Testis (tissue), 3 donors: ENCODE data around the gene PON2. TPM values are rescaled to one million over a fixed set of nuclear protein-coding genes. Genes with fewer than 3 reads are reported as not detected.

ENCODE experiments used
- DNase-seq: peaks from one replicate; pipeline ENCODE4 v3.0.0-alpha.2; 2019
- H3K27ac ChIP-seq, 2 donors: fragments of 200-600 bp; sonication (generic); one replicate each; pipeline ENCODE4 v1.5.1; 2019
- H3K27me3 ChIP-seq: fragments of 200-600 bp; sonication (generic); one replicate; pipeline ENCODE4 v1.5.1; 2019
- H3K36me3 ChIP-seq: fragments of 200-600 bp; sonication (generic); one replicate; pipeline ENCODE4 v1.5.1; 2017; ENCODE audit warnings: low read depth; ENCODE audit errors: missing control alignments
- H3K4me1 ChIP-seq: fragments of 200-600 bp; sonication (generic); one replicate; pipeline ENCODE4 v1.5.1; 2019
- H3K4me3 ChIP-seq, 2 donors: fragments of 200-600 bp; sonication (generic); one replicate each; pipeline ENCODE4 v1.5.1; 2017 to 2019
- H3K9me3 ChIP-seq: fragments of 200-600 bp; sonication (generic); one replicate; pipeline ENCODE4 v1.5.1; 2017
- POLR2A ChIP-seq: fragments of 450-650 bp; IDR thresholded peaks from one replicate; pipeline ENCODE4 v1.6.1; 2017; ENCODE audit warnings: antibody characterized with exemption, mild to moderate bottlenecking, moderate library complexity
- WGBS, 2 donors: methylation state at CpG; one replicate each; pipeline ENCODE4 v1.1.5; 2018; 5-methylcytosine and 5-hydroxymethylcytosine counted together
- intact Hi-C: fragments of 100-400 bp; cut with DNase I; formaldehyde crosslinking; loops from one replicate; pipeline ENCODE4 v1.15.1; 2023; ENCODE audit warnings: low total_unique reads
- polyA plus RNA-seq: library from polyadenylated mRNA; stranded (reverse); fragments of 350-450 nt; fragmentation: Illumina TruSeq; extraction: RNeasy Lipid Tissue Mini Kit (QIAGEN cat#74804); gene quantifications from one replicate; pipeline ENCODE4 v1.2.3, GENCODE V29; 2014; ENCODE audit warnings: low read depth, low replicate concordance; ENCODE audit not compliant: insufficient read depth
- total RNA-seq, 2 donors: library from RNA; depleted of rRNA; stranded (reverse); fragments of >200 nt; gene quantifications; one replicate each; pipeline ENCODE4 v1.2.3, GENCODE V29; 2016
- TF ChIP-seq, protein P1 (sequence below), 3 experiments: fragments of 450-650 bp in 2 of 3; fragments of 200-600 bp in 1 of 3; sonication (generic) in 1 of 3; IDR thresholded peaks; one replicate each; pipeline ENCODE4 v1.5.1; 2016 to 2019; ENCODE audit warnings: antibody characterized with exemption in 3 of 3, mild to moderate bottlenecking in 2 of 3, moderate library complexity in 1 of 3

PON2 gene
- total and polyA plus RNA-seq, 3 donors from 2014 or later = 53.4 to 138 (median 108) TPM

DNA sequence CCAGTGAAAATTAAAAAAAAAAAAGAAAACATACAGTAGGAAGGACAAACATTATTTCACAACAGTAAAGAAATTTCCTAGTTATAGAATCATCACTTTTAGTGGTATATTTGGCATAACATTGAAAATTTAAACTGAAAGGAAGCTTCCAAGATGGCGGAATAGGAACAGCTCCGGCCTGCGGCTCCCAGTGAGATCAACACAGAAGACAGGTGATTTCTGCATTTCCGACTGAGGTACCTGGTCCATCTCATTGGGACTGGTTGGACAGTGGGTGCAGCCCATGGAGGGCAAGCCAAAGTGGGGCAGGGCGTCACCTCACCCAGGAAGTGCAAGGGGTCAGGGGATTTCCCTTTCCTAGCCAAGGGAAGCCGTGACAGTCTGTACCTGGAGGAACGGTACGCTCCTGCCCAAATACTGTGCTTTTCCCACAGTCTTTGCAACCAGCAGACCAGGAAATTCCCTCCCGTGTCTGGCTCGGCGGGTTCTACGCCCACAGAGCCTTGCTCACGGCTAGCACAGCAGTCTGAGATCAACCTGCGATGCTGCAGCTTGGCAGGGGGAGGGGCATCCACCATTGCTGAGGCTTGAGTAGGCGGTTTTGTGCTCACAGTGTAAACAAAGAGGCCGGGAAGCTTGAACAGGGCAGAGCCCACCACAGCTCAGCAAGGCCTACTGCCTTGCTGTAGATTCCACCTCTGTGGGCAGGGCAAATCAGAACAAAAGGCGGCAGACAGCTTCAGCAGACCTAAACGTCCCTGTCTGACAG lies 58.0 kb downstream of the PON2 start:
- intact Hi-C loops = no loop called here
- no peak for DNase-seq
- H3K27ac ChIP-seq = no peak overlapping the region
- H3K36me3 ChIP-seq = no peaks in the 10 kb centered on the region
- no peaks in the 10 kb centered on the region for H3K27me3 ChIP-seq
- no peak overlapping the region for H3K4me3 ChIP-seq
- H3K4me1 ChIP-seq = no peaks in the 10 kb centered on the region
- TF ChIP-seq, protein P1, sequence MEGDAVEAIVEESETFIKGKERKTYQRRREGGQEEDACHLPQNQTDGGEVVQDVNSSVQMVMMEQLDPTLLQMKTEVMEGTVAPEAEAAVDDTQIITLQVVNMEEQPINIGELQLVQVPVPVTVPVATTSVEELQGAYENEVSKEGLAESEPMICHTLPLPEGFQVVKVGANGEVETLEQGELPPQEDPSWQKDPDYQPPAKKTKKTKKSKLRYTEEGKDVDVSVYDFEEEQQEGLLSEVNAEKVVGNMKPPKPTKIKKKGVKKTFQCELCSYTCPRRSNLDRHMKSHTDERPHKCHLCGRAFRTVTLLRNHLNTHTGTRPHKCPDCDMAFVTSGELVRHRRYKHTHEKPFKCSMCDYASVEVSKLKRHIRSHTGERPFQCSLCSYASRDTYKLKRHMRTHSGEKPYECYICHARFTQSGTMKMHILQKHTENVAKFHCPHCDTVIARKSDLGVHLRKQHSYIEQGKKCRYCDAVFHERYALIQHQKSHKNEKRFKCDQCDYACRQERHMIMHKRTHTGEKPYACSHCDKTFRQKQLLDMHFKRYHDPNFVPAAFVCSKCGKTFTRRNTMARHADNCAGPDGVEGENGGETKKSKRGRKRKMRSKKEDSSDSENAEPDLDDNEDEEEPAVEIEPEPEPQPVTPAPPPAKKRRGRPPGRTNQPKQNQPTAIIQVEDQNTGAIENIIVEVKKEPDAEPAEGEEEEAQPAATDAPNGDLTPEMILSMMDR (IDR thresholded peaks at IDR 0.05) = no peak
- no peak for TF ChIP-seq POLR2A
- H3K9me3 ChIP-seq = no peaks in the 10 kb centered on the region
- WGBS, 2 donors = 91 to 96% methylated on average over 16 to 18 of the region's 18 CpGs

DNA sequence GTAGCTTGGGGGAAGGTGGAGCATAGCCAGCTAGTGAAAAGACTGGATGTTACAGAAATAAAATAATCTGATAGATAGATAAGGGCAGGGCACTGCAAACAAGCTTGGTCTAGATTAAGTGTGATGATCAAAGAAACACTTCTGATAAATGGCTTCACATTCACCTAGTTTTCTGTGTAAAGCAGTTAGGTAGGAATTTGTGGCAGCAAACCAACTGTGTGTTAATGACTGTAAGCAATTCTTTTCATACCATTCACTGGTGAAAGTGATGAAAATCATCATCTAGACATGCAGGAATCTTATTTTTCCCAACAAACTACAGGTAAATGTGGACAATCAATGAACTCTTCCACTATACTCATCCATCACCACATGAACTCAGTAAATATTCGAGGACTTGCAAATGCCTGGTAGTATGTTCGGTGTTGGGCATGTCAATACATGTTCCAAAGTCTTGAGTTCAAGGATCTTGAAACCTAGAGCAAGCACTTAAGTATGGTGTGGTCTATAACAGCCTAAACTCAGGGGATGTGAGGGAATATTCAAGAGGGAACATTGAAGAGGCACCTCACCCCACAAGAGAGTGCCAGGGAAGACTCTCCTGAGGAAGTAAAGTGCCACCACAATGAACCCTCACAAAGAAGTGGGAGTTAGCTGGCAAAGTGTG lies 59.1 kb downstream of the PON2 start:
- H3K9me3 ChIP-seq = no peaks in the 10 kb centered on the region
- DNase-seq = no peak
- no peaks in the 10 kb centered on the region for H3K27me3 ChIP-seq
- 99 to 100% methylated on average over 2 of the region's 2 CpGs for whole genome bisulfite sequencing, 2 donors
- H3K36me3 ChIP-seq = no peaks in the 10 kb centered on the region
- no peak for TF ChIP-seq POLR2A
- TF ChIP-seq, protein P1 (IDR thresholded peaks at IDR 0.05) = no peak
- no peak overlapping the region for H3K4me3 ChIP-seq
- H3K27ac ChIP-seq = no peak overlapping the region
- no peaks in the 10 kb centered on the region for H3K4me1 ChIP-seq
- intact Hi-C loops = no loop called here

DNA sequence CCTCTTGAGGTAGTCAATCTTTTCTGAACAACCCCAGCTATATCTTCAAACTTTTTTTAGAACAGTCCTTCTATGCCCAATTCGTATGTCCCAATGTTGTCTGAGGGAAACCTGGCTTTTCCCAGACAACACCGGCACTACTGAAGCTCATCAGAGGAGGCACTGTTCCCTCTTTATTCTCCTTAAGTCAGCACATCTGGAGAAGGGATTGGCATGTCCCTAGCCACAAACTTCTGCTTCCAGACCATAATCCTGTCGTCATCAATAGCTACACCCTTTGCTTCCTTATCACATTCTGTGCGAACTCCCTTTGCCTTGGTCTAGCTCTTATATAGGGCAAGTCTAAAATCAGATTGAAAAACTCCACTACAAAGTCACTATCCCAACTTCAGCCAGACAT lies 61.5 kb downstream of the PON2 start:
- H3K9me3 ChIP-seq = no peaks in the 10 kb centered on the region
- intact Hi-C loops = no loop called here
- no peak overlapping the region for H3K4me3 ChIP-seq
- no peak for DNase-seq
- H3K36me3 ChIP-seq = no peaks in the 10 kb centered on the region
- WGBS, 2 donors = 86 to 88% methylated on average over 4 of the region's 4 CpGs
- H3K27ac ChIP-seq = no peak overlapping the region
- H3K4me1 ChIP-seq = no peaks in the 10 kb centered on the region
- H3K27me3 ChIP-seq = no peaks in the 10 kb centered on the region
- no peak for TF ChIP-seq POLR2A
- TF ChIP-seq, protein P1 (IDR thresholded peaks at IDR 0.05) = no peak

DNA sequence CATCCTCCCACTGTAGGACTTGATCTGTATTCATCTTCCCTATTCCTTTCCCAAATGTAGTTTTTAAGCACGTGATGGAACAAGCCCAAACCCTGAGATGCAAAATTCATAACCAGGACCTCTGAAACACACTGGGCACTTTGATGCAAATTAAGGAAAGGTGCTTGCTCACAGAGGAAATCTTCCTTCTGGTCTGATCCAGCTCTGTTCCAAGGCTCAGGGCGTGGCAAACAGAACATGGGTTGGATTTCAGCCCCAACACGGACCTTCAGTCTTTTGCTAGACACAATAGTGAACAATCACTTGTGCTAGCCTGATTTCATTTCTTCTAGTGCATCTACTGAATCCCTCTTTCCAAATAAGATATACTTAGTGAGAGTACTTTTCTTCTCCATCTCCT lies 66.6 kb downstream of the PON2 start:
- H3K27me3 ChIP-seq = no peaks in the 10 kb centered on the region
- TF ChIP-seq, protein P1 (IDR thresholded peaks at IDR 0.05) = no peak
- no peak for TF ChIP-seq POLR2A
- H3K36me3 ChIP-seq = no peaks in the 10 kb centered on the region
- no peaks in the 10 kb centered on the region for H3K4me1 ChIP-seq
- 92 to 95% methylated on average over 3 of the region's 3 CpGs for WGBS, 2 donors
- H3K27ac ChIP-seq = no peak overlapping the region
- H3K9me3 ChIP-seq = no peaks in the 10 kb centered on the region
- H3K4me3 ChIP-seq = no peak overlapping the region
- intact Hi-C loops = no loop called here
- DNase-seq = no peak
